OCI-LY1 (cell line): ENCODE data around the gene CDH23.

Source experiments
- CTCF ChIP-seq: fragments of 200-600 bp; sonication (generic), shearing (Covaris generic); IDR thresholded peaks from 2 replicates; pipeline ENCODE4 v1.5.1; 2017; ENCODE audit warnings: mild to moderate bottlenecking, antibody characterized with exemption, low read length, moderate library complexity, mixed read lengths
- EZH2 ChIP-seq: fragments of 200-600 bp; sonication (generic), shearing (Covaris generic); IDR thresholded peaks from 2 replicates; pipeline ENCODE4 v1.8.0; 2017; ENCODE audit warnings: borderline replicate concordance, mixed run types, mild to moderate bottlenecking, antibody characterized with exemption, low read length, moderate library complexity, mixed read lengths

GRCh38 chr10:71633920-71634319 lies 237.2 kb downstream of the CDH23 start:
- TF ChIP-seq CTCF (no peak), EZH2 (no peak)
